HCT116 (cell line): ENCODE data around the gene ZNF737. TPM values are rescaled to one million over a fixed set of nuclear protein-coding genes. Genes with fewer than 3 reads are reported as not detected.

Experiments
- ATAC-seq: fragments of 200-7000 bp; cut with Tn5 transposase; 2 replicates; pipeline ENCODE4 v1.9.1; 2020; ENCODE audit warnings: mild to moderate bottlenecking, moderate library complexity
- BruUV-seq: library from RNA; stranded (reverse); fragments of 400-500 nt; replicated peaks from 2 replicates; lab custom pipeline; 2021; lab: Mats Ljungman, UMichigan
- CTCF ChIA-PET: fragments of 300-600 bp; sonication (Branson Sonifier 250); formaldehyde crosslinking; loops from one replicate; lab custom pipeline; 2021; ENCODE audit warnings: antibody characterized with exemption; lab: Charles Lee
- POLR2A ChIA-PET: fragments of 300-600, 350-600 bp; sonication (Branson Sonifier 250); formaldehyde crosslinking; loops from one replicate; lab custom pipeline; 2021; ENCODE audit warnings: antibody characterized with exemption; lab: Charles Lee
- RAD21 ChIA-PET, 2 experiments: fragments of 300-600 bp; sonication (Branson Sonifier 250); formaldehyde crosslinking; loops; one replicate each; lab custom pipeline; 2023; ENCODE audit warnings: low total read pairs in 2 of 2; ENCODE audit not compliant: uncharacterized antibody in 2 of 2, unreplicated experiment in 2 of 2, low non-redundant PET in 1 of 2; lab: Charles Lee
- DNase-seq: peaks from one replicate; pipeline ENCODE4 v3.0.0-alpha.2; 2010; ENCODE audit warnings: low read depth, low spot score
- H2AFZ ChIP-seq: fragments of 200-600 bp; shearing (Covaris generic), sonication (generic); 2 replicates; pipeline ENCODE4 v1.6.1; 2017; ENCODE audit warnings: low read depth, mixed run types, mixed read lengths, antibody characterized with exemption, low read length; ENCODE audit not compliant: poor library complexity, severe bottlenecking
- H3K27ac ChIP-seq: 2 replicates; pipeline ENCODE4 v1.5.1; 2012; ENCODE audit warnings: low read depth, low read length
- H3K27me3 ChIP-seq: fragments of 200-600 bp; sonication (generic); 2 replicates; pipeline ENCODE4 v1.6.1; 2016; ENCODE audit warnings: mixed run types, low read length, mixed read lengths; ENCODE audit not compliant: insufficient read depth
- H3K36me3 ChIP-seq, 2 experiments: fragments of 200-500 bp in 1 of 2; fragments of 200-600 bp in 1 of 2; sonication (Bioruptor generic) in 1 of 2; sonication (generic) in 1 of 2; 2 replicates each; pipeline versions ENCODE4 v1.5.1 to v1.6.1; 2014 to 2016; ENCODE audit warnings: low read length in 2 of 2, inconsistent platforms in 1 of 2, mixed read lengths in 1 of 2, mixed run types in 1 of 2; ENCODE audit not compliant: insufficient read depth in 2 of 2, control insufficient read depth in 1 of 2
- H3K4me1 ChIP-seq, 2 experiments: fragments of 200-600 bp in 1 of 2; sonication (generic) in 1 of 2; 2 replicates each; pipeline versions ENCODE4 v1.5.1 to v1.6.1; 2012 to 2017; ENCODE audit warnings: low read length in 2 of 2, inconsistent platforms in 1 of 2, mild to moderate bottlenecking in 1 of 2, mixed read lengths in 1 of 2, mixed run types in 1 of 2, moderate library complexity in 1 of 2; ENCODE audit not compliant: insufficient read depth in 2 of 2, control insufficient read depth in 1 of 2
- H3K4me2 ChIP-seq: fragments of 200-600 bp; sonication (generic); 2 replicates; pipeline ENCODE4 v1.6.1; 2017; ENCODE audit warnings: mixed run types, low read length, mixed read lengths
- H3K4me3 ChIP-seq, 2 experiments: fragments of 200-600 bp in 1 of 2; sonication (generic) in 1 of 2; replicated peaks in 1 of 2; 2 replicates each; pipeline ENCODE4 v1.5.1; 2011 to 2016; ENCODE audit warnings: low read length in 2 of 2, control low read depth in 1 of 2, low read depth in 1 of 2, mild to moderate bottlenecking in 1 of 2, mixed read lengths in 1 of 2, mixed run types in 1 of 2
- H3K79me2 ChIP-seq: fragments of 200-600 bp; sonication (generic); 2 replicates; pipeline ENCODE4 v1.6.1; 2017; ENCODE audit warnings: mild to moderate bottlenecking, mixed run types, low read length, moderate library complexity, mixed read lengths; ENCODE audit not compliant: insufficient read depth
- H3K9ac ChIP-seq: fragments of 200-600 bp; sonication (generic); 2 replicates; pipeline ENCODE4 v1.6.1; 2016; ENCODE audit warnings: low read length, mixed read lengths
- H3K9me2 ChIP-seq: fragments of 200-600 bp; sonication (generic), shearing (Covaris generic); 2 replicates; pipeline ENCODE4 v1.6.1; 2017; ENCODE audit warnings: mixed run types, mild to moderate bottlenecking, moderate library complexity; ENCODE audit not compliant: insufficient read depth
- H3K9me3 ChIP-seq, 2 experiments: fragments of 200-500 bp in 1 of 2; fragments of 200-600 bp in 1 of 2; sonication (Bioruptor generic) in 1 of 2; sonication (generic) in 1 of 2; 2 replicates each; pipeline ENCODE4 v1.6.1; 2014 to 2017; ENCODE audit warnings: low read length in 2 of 2, mixed read lengths in 2 of 2, inconsistent platforms in 1 of 2, low read depth in 1 of 2, mild to moderate bottlenecking in 1 of 2, mixed run types in 1 of 2, moderate library complexity in 1 of 2; ENCODE audit not compliant: control insufficient read depth in 1 of 2, insufficient read depth in 1 of 2
- H4K20me1 ChIP-seq: fragments of 200-600 bp; sonication (generic), shearing (Covaris generic); 2 replicates; pipeline ENCODE4 v1.6.1; 2017; ENCODE audit warnings: mixed run types, mild to moderate bottlenecking, moderate library complexity; ENCODE audit not compliant: insufficient read depth
- CBX3 ChIP-seq: IDR thresholded peaks from 2 replicates; pipeline ENCODE4 v1.6.1; 2012; ENCODE audit warnings: low read depth
- CEBPB ChIP-seq: IDR thresholded peaks from 2 replicates; pipeline ENCODE4 v1.6.1; 2012; ENCODE audit warnings: low read depth
- CTCF ChIP-seq, 3 experiments: fragments of 200-600 bp in 1 of 3; sonication (generic) in 1 of 3; IDR thresholded peaks in 2 of 3; conservative IDR thresholded peaks in 1 of 3; 2 replicates each; pipeline ENCODE4 v1.5.1; 2012 to 2017; ENCODE audit warnings: low read depth in 2 of 3, low read length in 2 of 3, antibody characterized with exemption in 1 of 3, borderline replicate concordance in 1 of 3, control low read depth in 1 of 3, mild to moderate bottlenecking in 1 of 3, mixed read lengths in 1 of 3, mixed run types in 1 of 3, moderate library complexity in 1 of 3; ENCODE audit not compliant: insufficient read depth in 1 of 3
- EGR1 ChIP-seq: IDR thresholded peaks from 2 replicates; pipeline ENCODE4 v1.6.1; 2012; ENCODE audit warnings: low read depth
- ELF1 ChIP-seq: IDR thresholded peaks from 2 replicates; pipeline ENCODE4 v1.6.1; 2012; ENCODE audit warnings: low read depth, borderline replicate concordance
- EZH2 ChIP-seq: fragments of 200-600 bp; sonication (generic); IDR thresholded peaks from 2 replicates; pipeline ENCODE4 v1.6.1; 2017; ENCODE audit warnings: antibody characterized with exemption, mixed run types
- EZH2phosphoT487 ChIP-seq: fragments of 200-600 bp; IDR thresholded peaks from 2 replicates; pipeline ENCODE4 v1.6.1; 2018; ENCODE audit warnings: antibody characterized with exemption, borderline replicate concordance
- FOSL1 ChIP-seq: IDR thresholded peaks from 2 replicates; pipeline ENCODE4 v1.6.1; 2012; ENCODE audit warnings: low read depth
- POLR2A ChIP-seq: IDR thresholded peaks from 2 replicates; pipeline ENCODE4 v1.7.0; 2011; ENCODE audit warnings: borderline replicate concordance; ENCODE audit not compliant: insufficient read depth, insufficient read length; ENCODE audit errors: extremely low read depth
- POLR2AphosphoS5 ChIP-seq: IDR thresholded peaks from 2 replicates; pipeline ENCODE4 v1.6.1; 2011; ENCODE audit warnings: mild to moderate bottlenecking, low read depth, low read length, moderate library complexity
- REST ChIP-seq: IDR thresholded peaks from 2 replicates; pipeline ENCODE4 v1.6.1; 2012; ENCODE audit warnings: low read depth
- SIN3A ChIP-seq: IDR thresholded peaks from 2 replicates; pipeline ENCODE4 v1.6.1; 2012; ENCODE audit warnings: low read depth
- SP1 ChIP-seq: IDR thresholded peaks from 2 replicates; pipeline ENCODE4 v1.6.1; 2012; ENCODE audit warnings: low read depth
- SRF ChIP-seq: IDR thresholded peaks from 2 replicates; pipeline ENCODE4 v1.6.1; 2012; ENCODE audit warnings: low read depth
- TCF7L2 ChIP-seq: IDR thresholded peaks from 2 replicates; pipeline ENCODE4 v1.7.0; 2011; ENCODE audit warnings: borderline replicate concordance, inconsistent platforms; ENCODE audit not compliant: insufficient read depth, insufficient read length; ENCODE audit errors: extremely low read depth
- ZBTB33 ChIP-seq: IDR thresholded peaks from 2 replicates; pipeline ENCODE4 v1.6.1; 2011; ENCODE audit warnings: mild to moderate bottlenecking, low read length, moderate library complexity; ENCODE audit not compliant: insufficient replicate concordance; ENCODE audit errors: extremely low read depth
- ZFX ChIP-seq: fragments of 450-650 bp; IDR thresholded peaks from 2 replicates; pipeline ENCODE4 v1.6.1; 2017
- ZNF274 ChIP-seq: fragments of 200-500 bp; sonication (Bioruptor generic); IDR thresholded peaks from 2 replicates; pipeline ENCODE4 v1.6.1; 2014; ENCODE audit warnings: mild to moderate bottlenecking, low read depth, low read length, inconsistent platforms
- intact Hi-C: fragments of 100-400 bp; cut with micrococcal nuclease; formaldehyde crosslinking; loops from 2 replicates; pipeline ENCODE4 v1.10.0; 2022
- total RNA-seq: library from RNA; stranded (reverse); gene quantifications from one replicate; pipeline ENCODE4 v1.2.1, GENCODE V29; 2021; ENCODE audit not compliant: unreplicated experiment
- TF ChIP-seq, protein P1 (sequence below): IDR thresholded peaks from 2 replicates; pipeline ENCODE4 v1.6.1; 2012

The ZNF737 gene
- total RNA-seq, 1 experiment from 2014 or later = not detected

- Histone ChIP-seq H3K36me3 (no peaks in the 10 kb centered on the region), H3K27ac (no peak overlapping the region), H3K4me1 (no peaks in the 10 kb centered on the region), H3K79me2 (no peaks in the 10 kb centered on the region), H3K27me3 (no peaks in the 10 kb centered on the region), H2AFZ (no peak overlapping the region), H4K20me1 (no peaks in the 10 kb centered on the region), H3K9ac (no peak overlapping the region), H3K9me2 (no peaks in the 10 kb centered on the region), H3K4me2 (no peak overlapping the region), H3K4me3 (no peak overlapping the region), H3K9me3 (no peaks in the 10 kb centered on the region)
- ChIA-PET POLR2A (no interaction called here), CTCF (no interaction called here), RAD21 (no interaction called here)
- DNase-seq = no peak
- intact Hi-C loops = no loop called here
- ATAC-seq = no peak
- BruUV-seq = no TSS peak
- TF ChIP-seq ZFX (no peak), EGR1 (no peak), TCF7L2 (no peak), SRF (no peak), SP1 (no peak), CEBPB (no peak), POLR2AphosphoS5 (no peak), ZNF274 (no peak), FOSL1 (no peak), CTCF (IDR thresholded peaks at IDR 0.05 in 2 of 3, conservative IDR thresholded peaks at IDR 0.05 in 1 of 3; ENCODE audit: borderline replicate concordance in 1 of 3, insufficient read depth in 1 of 3, low read depth in 2 of 3, low read length in 2 of 3) (no peak), CBX3 (no peak), ZBTB33 (no peak), SIN3A (no peak), REST (no peak), POLR2A (no peak), EZH2 (no peak), EZH2phosphoT487 (no peak), ELF1 (no peak)
- TF ChIP-seq, protein P1, sequence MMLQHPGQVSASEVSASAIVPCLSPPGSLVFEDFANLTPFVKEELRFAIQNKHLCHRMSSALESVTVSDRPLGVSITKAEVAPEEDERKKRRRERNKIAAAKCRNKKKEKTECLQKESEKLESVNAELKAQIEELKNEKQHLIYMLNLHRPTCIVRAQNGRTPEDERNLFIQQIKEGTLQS = no peak
These were observed 62.1 kb downstream of the ZNF737 start for GRCh38 chr19:20503476-20503875.
